ENCODE measurements around the gene TXN2.
"Not testable (repeated sequence)": the region's sequence is repeated elsewhere in the genome, so short reads cannot be mapped to it uniquely, and the experiment has no call there.

TXN2 gene, protein sequence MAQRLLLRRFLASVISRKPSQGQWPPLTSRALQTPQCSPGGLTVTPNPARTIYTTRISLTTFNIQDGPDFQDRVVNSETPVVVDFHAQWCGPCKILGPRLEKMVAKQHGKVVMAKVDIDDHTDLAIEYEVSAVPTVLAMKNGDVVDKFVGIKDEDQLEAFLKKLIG

DNA sequence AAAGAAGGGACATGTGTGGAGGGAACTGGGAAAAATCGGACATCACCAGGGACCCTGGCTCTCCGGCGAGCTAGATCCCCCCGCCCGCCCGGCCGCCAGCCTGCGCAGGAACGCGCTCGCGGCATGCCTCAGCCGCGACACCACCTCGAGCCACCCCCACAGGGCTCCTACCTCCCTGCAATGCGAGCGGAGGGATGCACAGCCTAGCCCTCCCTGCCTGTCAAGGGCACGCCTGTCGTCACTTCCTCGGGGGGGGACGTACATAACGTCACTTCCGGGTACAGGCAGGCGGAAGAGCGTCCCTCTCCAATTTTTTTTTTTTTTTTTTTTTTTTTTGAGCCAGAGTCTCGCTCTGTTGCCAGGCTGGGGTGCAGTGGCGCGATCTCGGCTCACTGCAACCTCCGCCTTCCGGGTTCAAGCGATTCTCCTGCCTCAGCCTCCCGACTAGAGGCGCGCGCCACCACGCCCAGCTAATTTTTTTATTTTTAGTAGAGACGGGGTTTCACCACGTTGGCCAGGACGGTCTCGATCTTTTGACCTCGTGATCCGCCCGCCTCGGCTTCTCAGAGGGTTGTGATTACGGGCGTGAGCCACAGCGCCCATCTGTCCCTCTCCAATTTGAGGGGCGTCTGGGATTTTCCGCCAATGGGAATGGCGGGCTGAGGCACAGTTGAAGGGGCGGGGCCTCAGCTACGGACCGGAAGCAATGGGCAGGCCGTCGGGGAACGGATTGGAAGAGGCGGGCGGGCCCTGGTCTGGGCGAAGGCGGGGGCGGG lies at the start of gene TXN2:
Gene TXN2 (minus strand): TSS at position 248 of the 776 bp plus-strand sequence. CDS start 803 bp downstream, outside the sequence.
- peak; percentile 94 for DNase-seq

DNA sequence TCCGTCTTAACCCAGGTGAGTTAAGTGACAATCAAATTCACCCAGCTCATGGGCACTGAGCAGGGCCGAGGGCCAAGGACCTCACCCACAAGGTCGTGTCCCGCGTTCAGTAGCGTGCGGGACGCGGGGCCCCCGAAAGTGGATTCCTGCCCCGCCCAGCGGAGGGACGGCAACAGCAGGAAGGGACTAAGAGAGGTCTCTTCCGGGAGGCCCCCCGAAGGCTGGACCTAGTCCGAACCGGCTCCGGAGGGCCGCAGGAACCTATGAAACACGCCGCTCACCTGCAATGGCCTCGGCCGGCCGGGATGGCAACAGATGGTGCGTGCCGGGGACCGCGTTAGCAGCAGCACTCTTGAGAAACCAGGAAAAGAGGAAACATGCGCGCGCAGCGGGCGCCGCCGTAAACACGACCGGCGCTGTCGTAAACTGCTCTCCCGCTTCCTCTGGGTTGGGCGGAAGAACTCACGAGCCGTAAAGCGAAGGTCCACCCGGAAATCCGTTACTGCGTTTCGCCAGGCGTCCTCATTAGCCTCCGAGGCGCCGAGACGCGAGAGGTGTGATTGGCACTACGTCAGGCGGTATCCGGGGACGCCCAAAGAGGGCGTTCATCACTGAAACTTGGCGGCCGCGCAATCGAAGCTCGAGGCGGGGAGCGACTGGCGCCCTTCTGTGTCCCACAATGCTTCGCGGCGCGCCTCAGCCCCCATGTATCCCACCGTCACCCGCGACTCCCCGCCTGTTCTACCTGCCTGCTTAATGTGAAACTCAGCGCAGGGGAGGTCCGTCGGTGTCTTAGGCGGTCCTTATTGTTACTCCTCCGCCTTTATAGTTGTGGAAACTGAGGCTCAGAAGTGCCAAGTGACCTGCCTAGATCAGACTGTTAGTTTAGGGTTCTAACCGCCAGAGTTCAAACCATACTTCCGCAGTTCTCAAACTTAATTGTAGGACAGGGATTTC lies 47.6 kb upstream of the TXN2 start, which contains the start of gene EIF3D:
Gene EIF3D (minus strand): TSS at position 372 of the 957 bp plus-strand sequence. CDS start 3,045 bp downstream, outside the sequence.
- DNase-seq = peak; percentile 99

DNA sequence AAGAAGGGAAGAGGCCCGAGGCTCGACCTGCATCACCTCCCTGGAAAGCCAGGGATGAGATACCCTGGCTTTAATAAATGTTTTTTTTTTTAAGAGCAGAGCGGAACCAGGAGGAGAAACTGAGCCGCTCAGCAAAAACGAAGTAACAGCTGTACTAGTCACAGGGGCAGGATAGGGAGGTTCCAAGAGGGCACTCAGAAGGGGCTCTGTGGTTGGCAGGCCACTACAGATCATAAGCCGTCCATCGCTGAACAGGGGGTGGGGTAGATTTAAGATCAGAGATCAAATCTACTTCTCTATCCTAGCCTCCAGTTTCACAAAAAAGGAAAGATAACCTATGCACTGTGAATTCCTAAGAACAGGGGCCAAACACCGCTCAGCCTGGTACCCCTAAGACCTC lies 46.9 kb upstream of the TXN2 start:
- DNase-seq = no peak

DNA sequence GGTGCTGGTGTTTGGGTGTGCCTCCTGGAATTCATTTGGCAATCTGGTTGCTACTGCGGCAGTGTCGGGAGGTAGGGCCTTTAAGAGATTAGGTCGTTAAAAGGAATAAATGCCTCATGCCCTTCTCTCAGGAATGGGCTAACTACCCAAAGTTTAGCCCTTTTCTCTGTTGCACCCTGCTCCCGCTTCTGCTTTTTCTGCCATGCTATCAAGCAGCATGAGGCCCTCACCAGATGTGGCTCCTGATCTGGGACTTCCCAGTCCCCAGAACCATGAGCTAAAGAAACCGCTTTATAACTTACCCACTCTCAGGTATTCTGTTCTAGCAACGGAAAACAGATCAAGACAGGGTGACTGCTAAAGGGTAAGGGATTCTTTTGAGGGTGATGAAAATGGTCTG lies 41.2 kb upstream of the TXN2 start:
- no peak for DNase-seq

DNA sequence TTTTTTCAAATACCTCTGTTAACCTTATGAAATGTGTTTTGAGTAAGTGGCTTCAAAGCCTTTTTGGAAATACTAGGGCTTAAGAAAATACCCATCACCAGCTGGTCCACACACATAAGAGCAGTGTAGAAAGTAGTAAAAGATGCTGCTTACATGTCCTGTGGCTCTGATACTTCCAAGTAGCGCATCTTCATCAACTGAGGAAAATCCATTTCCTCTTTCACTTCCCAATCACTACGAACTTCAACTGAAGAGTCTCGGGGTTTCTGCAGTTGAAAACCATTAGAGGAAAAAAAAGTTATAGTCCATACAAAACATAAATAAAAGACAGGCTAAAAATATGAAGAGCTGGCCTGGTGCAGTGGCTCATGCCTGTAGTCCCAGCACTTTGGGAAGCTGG lies 39.0 kb upstream of the TXN2 start:
- no peak for DNase-seq

DNA sequence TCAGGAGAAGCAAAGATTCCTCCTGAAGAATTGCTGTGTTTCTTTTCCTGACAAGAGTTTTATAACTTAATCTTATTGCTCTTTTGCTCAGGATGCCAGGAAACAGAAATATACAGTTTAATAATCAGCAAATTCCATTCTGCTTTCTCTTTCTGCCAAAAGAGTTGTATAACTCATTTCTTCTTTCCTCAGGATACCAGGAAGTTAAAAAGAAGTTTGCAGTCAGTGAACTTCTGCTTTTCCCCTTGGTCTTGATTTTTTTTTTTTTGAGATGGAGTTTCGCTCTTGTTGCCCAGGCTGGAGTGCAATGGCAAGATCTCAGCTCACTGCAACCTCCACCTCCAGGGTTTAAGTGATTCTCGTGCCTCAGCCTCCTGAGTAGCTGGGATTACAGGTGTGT lies 38.5 kb upstream of the TXN2 start:
- DNase-seq = not testable (repeated sequence)

DNA sequence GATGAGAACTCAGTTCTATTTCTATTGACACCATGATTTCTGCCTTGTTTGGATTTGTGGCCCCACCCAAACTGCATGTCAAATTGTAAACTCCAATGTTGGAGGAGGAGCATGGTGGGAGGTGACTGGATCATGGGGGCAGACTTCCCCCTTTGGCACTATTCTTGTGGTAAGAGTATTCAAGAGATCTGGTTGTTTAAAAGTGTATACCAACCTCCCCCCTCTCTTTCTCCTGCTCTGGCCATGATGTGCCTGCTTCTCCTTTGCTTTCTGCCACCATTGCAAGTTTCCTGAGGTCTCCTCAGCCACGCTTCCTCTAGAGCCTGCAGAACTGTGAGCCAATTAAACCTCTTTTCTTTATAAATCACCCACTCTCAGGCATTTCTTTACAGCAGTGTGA lies 33.3 kb upstream of the TXN2 start:
- DNase-seq = no peak

DNA sequence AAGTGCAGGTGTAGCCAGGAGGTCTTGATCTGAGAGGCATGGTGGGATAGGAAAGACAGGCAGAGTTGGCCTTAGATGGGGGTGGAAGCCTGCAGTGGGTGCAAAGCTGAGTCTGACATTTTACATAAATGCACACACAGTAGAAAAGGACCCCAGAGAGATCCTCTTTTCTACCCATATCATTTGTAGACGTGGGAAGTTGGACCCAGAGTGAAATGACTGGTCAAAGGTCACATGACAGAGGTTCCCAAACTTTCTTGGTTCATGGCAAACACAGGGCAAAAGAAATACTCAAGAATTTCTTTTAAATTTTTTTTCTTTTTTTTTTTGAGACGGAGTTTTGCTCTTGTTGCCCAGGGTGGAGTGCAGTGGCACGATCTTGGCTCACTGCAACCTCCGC lies 31.6 kb upstream of the TXN2 start:
- no peak for DNase-seq

DNA sequence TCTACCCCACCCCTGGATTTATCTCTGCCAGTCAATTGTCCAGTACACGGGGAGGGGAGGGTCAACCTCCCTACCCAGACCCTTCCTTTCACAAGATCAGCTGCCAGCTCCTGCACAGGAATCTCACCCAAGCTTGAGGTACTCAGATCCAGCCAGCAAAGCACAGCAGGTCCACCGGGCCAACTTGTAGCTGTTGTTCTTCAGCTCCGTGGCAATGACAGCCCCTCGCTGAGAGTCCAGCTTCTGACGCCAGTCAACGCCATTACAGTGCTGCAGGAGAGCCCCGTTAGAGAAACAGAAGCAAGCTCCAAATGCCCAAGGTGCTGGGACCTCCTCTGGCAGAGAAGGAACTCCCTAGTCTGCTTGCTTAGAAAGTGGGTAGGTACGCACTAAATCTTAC lies 30.9 kb upstream of the TXN2 start:
- DNase-seq = no peak

DNA sequence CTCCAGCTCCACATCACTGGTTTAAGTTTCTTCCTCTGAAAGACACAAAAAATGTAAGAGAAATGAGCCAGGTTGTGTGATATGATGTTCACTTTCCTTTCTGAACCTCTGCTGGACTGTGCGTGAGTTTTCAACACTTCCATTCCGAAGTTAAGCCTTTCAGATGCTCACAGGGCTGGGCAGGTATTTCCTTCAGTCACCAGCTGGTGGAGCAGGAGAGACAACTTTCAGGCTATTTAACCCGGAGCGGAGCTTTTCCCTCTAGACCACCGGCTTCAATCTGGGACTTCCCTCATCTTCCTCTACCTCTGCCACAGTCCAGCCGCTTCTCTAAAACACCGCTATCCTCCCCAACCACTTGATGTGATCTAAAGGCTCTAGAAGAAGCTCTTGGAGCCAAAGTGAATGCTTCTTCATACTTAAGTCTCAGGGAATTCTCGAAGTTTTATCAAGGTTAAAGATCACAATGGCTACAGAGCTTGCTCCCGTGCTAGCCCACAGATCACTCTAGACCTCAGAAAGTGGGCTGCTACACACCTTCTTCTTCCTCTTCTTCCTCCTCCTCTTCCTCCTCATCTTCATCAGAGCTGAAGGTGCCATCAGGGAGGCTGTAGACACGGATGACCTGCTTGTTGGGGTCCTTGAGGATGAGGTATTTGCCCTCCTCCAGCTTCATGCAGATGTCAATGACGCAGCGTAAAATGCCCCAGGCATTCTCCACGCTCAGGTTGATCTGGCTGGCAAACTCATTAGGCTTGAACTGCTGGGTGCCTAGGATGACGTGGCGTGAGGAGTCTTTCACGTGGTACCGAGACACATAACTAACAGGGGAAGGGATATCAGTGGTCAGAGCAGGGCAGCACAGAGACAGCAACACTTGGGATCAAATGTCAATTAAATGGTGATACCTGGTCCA lies 29.8 kb upstream of the TXN2 start:
- DNase-seq = no peak

DNA sequence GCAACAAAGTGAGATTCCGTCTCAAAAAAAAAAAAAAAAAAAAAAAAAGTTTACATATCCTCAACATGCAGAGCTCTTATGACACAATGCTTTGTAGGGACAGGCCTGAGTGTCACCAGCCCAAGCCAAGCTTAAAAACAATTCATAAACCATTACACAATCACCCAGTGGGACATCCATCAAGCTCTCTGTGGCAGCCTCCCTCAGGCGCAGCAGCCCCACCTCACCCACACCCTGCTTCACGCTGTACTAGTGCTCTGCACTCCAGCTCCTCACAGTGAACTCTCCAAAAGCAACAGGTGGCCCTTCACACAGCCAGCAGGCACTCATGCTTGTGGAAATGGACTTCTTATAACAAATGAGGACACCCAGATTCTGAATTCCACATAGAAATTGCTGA lies 28.9 kb upstream of the TXN2 start:
- no peak for DNase-seq

DNA sequence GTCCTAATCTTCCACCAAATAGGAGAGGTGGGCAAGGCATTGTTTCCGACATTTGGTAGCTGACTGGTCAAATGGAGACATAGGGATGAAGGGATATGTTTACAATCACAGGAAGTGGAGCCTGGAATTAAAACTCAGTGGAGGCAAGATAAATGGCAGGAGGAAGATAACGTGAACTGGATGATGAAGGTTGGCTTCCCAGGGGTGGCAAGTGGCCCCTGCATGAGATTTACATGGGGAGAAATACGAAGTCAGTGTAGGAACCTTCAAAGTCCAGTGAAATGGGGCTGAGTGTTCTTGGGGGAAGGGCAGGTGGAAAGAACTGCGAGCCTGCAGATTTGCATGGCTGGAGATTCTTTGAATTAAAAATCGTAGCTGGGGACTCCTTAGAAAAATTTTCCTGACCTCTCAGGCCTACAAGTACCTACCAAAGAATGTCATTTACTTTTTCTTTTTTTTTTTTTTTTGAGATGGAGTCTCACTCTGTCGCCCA lies 26.1 kb upstream of the TXN2 start:
- DNase-seq = no peak

DNA sequence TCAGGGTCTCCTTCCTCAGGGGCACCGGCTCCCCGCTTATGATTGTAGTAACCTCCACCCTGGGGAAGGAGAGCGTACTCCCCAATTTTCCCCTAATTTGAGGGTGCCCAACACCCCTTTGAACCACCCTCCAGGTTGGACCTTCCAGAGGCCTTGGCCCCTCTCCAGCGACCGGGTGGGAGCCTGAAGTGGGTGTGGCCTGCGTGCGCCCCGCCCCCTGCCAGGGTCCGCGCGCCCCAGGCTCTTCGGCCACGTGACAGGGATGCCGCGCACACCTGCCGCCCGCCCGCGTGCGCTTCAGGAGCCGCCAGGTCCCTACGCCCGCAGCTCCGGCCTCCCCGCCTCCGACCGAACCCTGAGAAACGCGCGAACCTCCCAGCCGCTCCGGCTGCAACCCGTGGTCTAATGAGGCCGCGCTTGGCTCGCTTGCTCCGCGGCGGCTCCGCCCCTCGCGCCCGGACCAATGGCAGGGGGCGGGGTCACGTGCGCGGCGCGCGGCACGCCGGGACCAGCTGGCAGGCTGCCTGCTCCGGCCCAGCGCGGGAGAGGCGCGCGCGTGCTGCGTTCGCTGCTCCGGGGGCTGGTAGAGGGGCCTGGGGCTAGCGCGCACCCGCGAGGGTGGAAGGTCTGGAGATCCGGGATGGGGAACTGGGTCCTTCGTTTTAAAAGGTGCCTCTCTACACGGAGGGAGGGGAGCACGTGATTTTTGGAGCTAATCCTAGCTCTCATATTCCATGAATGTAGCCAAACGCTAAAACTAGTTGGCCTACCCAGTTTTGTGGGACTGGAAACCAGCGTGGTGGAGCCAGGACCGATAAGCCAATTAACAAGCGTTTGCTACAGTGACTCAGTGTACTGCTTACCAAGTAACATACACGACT lies 25.4 kb upstream of the TXN2 start, which contains the start of gene FOXRED2:
Gene FOXRED2 (minus strand): TSS at position 404 of the 881 bp plus-strand sequence. CDS start 618 bp downstream, outside the sequence.
- peak; percentile 86 for DNase-seq

DNA sequence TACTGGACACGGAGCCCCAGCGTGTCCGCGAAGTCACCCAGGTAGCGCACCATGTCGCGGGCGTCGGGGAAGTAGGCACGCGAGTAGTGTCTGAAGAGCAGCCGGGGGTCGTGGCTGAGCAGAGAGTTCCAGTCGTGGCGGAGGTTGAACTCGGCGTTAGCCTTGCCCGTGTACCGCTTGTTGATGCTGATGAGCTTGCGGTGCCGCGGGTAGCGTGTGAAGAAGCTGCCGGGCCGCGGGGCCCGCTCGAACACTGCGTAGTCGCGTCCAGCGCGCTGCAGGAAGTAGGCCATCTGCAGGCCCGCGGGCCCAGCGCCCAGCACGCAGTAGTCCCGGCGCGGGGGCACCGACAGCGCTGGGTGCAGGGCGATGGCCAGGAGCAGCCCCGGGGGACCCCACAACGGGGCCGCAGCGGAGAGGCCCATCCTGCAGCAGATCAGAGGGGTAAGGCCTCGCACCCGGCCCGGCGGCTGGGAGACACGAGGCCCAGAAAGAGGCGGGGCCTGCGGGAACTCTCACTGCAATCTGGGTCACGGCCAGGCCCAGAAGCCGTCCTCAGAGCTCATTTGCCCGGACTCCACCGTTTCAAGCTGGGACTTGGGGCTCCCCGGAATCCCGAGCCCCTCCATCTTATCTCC lies 24.7 kb upstream of the TXN2 start:
- DNase-seq = no peak

DNA sequence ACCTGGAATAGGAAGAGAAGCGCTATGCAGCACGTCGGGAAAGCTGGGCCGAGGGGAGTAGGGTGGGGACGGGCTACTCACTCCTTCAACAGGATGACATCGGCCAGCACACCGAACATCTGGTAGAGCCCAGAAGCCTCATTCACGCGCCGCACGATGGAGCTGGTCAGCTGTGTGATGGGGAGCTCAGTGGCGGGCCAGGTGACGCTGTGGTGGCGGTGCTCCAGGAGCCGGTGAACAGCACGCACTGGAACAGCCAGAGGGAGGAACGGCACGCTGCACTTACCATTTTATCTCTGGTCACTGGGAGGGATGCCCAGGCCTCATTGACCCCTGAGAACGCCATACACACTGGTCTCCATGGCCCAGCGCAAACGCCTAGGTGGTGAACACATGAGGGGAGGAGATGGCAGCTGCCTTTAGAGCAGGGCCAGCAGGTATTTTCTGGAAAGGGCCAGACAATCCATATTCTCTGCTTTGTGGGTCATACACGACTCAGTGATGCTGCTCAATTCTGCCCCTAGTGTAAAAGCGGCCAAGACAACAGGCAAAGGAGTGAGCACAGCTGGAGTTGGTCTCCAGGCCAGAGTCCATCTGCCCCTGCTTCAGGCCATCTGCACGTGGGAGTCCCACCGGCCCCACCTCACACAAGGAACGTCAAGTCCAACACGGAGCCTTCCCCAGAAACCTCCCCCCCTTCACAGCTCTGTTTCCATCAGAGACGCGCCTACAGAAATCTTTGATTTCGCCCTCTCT lies 16.6 kb upstream of the TXN2 start:
- no peak for DNase-seq

DNA sequence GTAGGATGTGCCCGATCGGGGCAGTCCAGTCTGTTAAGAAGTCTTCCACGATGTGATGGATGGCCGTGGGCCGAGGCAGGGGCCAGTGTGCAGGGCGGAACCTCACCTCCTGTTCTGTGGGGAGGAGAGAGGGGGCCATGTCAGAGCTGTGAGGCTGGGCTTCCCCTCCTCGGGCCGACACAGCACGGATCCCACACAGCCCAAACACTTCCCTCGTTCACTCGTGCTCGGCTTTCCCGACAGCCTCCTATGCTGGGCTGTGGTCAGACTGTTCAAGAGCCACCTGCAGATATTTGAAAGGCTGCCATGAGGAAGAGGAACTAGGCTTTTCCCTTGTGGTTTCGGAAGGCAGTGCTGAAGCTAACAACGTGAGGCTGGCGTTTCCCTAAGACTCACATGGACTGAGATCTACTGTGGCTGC lies 12.3 kb upstream of the TXN2 start:
- DNase-seq = peak; percentile 74

DNA sequence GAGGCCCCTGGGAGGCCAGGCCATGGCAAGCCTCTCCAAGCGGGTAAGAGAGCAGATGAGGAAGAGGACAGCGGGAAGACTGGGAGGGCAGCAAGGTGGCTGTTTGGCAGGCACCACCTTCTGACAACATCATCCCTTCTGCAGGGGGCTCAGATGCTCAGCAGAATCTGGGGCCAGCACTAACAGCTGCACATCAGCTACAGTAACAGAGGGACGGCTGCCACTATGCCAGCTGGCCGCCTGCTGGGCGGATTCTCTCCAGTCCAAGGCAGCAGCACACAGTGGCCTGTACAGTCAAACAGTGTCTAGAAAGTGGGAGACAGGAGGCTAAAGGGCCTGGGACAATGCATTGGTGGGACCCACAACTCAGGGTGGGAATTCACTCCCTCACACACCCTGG lies 10.7 kb upstream of the TXN2 start:
- DNase-seq = no peak

DNA sequence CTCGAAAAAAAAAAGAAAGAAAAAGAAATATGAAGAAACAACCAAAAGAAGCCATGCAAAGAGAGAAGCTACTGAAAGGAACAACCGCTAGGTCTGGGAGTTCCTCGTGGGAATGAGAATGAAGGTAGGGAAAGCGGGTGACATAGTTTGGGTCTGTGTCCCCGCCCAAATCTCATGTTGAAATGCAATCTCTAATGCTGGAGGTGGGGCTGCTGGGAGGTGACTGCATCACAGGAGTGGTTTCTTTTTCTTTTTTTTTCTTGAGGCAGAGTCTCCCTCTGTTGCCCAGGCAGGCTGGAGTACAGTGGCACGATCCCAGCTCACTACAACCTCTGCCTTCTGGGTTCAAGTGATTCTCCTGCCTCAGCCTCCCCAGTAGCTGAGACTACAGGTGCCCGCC lies 9.7 kb upstream of the TXN2 start:
- no peak for DNase-seq

DNA sequence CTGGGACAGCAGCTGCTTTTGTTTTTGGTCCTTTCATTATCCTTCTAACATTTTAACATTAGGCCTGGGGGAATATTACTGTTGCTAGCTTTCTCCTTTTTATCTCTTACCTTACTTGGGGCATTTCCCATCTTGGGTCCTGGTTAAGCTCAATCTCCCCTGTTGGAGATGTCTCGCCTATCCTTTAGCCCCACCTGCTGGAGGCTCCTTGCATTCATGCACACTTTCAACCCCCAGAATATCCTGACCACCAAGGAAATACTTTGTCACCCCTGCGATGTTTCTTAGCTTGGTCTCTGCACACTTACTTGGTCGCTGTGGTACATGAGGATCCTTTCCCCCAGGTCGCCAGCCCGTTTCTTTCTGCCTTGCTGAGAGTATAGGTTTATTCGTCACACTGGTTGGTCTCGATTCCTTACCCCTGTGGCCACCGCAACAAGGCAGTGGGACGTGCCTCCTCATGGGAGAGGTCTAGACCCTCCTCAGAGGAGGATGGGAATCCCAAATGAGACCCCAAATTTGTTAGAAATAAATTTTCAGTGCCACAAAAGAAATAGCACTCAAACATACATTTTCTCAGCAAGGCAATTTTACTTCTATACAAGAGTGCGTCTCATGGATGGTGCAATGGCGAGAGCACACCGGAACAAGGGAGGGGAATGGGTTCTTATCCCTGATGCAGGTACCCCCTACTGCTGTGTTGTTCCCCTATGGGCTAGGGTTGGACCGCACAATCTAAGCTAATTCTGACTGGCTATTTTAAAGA lies 5.4 kb upstream of the TXN2 start:
- no peak for DNase-seq

All from NCI-H2029 (cell line).